ENCODE data around the gene PYROXD2. TPM values are rescaled to one million over a fixed set of nuclear protein-coding genes. Genes with fewer than 3 reads are reported as not detected.
A peak's percentile ranks its signal among the peaks of the same experiment; 100 is the strongest.

Gene PYROXD2
- total RNA-seq, 1 donor from 2014 or later, result 29.5 TPM

DNA sequence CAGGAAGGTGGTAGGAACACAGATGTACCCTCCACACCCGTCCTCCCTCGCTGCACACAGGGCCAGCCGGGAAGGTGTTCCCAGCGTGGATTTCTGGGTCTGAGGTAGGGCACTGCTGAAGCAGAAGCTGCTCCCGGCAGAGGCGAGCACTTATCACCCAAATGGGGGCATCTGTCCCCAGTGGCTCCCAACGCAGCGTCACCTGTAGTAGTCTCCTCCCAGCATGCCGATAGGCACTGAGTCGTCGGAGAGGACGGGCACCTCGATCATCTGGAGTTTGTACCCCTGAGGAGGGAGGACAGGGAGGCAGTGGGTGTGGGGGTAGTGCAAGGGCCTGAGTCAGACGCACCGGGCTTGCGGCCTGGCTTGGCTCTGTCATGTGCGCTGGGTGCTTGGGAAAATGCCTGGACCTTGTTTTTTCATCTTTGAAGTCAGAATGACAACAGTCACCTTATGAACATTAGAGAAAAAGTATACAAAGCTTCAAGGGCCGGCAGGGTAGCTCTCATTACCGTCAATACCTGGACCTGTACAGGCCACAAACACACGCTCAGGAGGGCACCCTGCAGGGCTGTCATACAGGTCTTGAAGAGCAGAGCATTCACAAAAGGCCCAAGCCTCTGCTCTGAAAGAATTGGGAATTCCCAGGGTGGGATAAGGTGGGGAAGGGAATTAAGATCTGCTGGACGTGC, 3.1 kb upstream of the PYROXD2 start:
- intact Hi-C loops (cut with DNase I), result no loop called here
- DNase-seq (ENCODE audit: low spot score), result no peak
- no peak for ATAC-seq

DNA sequence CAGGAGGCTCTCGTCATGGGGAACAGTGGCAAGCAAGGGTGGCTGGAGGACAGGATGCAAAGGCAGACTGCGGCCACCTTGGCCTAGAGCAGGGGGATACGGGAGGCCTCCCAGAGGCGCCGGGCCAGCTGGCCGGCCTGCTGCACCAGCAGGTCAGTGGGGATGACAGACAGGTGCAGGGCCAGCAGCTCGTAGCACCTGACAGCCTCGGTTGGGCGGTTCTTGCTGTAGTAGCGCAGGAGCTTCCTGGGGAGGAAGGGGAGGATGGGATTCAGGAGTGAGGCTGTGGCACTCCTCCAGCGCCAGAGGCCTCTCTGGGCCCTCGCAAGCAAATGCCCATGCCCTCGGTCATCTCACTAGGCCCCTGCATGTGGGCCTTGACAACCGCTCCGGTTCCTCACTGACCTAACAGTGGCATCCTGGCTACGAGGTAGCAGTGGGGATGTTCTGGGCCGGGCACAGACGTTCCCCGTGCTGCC, 2.5 kb upstream of the PYROXD2 start:
- ATAC-seq (no peak), DNase-seq (ENCODE audit: low spot score) (no peak)
- intact Hi-C loops (cut with DNase I), result no loop called here

- ATAC-seq (no peak), DNase-seq (ENCODE audit: low spot score) (no peak)
- intact Hi-C loops (cut with DNase I), result no loop called here
Observed at GRCh38 chr10:98416606-98417388, 1.8 kb upstream of the PYROXD2 start.

DNA sequence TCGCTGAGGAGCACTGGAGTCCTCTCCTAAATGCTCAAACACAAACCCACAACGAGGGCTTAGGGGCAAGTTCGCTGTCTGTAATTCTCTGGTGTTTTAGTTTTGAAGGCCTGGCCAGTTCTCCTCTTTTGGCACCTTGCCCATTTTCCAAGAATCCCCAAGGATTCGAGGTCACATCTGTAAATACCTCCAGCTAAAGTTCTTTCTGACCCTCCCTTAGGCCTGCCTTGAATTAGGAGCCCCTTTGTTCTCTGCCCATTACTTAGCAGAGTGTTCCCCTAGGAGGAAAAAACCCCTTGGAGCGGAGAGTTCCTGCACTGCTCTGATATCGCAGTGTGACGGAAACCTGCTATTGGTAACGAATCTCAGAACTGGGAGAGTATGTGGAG, 743 bp upstream of the PYROXD2 start:
- ATAC-seq, result peak; percentile 62
- intact Hi-C loops (cut with DNase I), result no loop called here
- DNase-seq (ENCODE audit: low spot score), result no peak

DNA sequence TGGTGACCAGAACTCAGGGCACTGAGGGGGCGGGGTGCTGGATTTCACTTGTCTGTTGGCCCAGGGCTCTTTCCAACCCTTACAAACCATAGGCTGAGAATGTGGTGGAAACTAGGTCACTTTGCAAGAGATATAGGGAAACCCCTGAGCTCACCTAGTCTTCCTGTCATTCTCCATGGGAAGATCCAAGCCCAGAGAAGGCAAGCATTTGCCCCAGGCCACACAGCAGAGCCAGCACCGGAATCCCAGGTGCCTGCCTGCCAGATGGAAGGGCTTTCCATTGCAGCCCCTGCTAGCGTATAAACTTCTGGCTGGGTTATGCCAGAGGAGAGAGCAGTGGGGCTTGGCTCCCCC, 427 bp downstream of the PYROXD2 start:
- intact Hi-C loops (cut with DNase I), result no loop called here
- DNase-seq (ENCODE audit: low spot score), result no peak
- ATAC-seq, result no peak

GRCh38 chr10:98411768-98412167, 3.2 kb downstream of the PYROXD2 start:
- ATAC-seq (no peak), DNase-seq (ENCODE audit: low spot score) (no peak)
- intact Hi-C loops (cut with DNase I), result no loop called here

GRCh38 chr10:98411166-98411565, 3.8 kb downstream of the PYROXD2 start:
- no peak for DNase-seq (ENCODE audit: low spot score)
- no peak for ATAC-seq
- intact Hi-C loops (cut with DNase I), result no loop called here

DNA sequence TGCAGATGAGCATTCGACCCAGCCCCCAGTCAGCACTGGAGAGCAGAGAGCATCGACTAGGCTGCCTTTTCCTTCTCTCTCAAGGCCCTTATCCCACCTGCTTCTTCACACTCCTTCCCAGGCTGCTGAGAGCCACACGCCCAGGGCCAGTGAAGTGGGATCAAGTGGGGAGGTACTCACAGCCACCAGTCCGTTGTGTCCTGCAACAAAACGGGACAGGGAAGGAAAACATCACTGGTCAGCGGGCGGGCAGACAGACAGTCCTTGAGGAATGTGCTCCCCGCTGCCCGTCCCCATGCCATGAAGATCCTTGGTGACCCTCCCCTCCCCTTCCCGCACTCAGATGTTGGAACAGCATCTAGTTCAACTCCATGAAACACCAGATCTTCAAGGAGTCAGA, 4.2 kb downstream of the PYROXD2 start:
- DNase-seq (ENCODE audit: low spot score) (no peak), ATAC-seq (no peak)
- intact Hi-C loops (cut with DNase I), result no loop called here

- intact Hi-C loops (cut with DNase I), result no loop called here
- DNase-seq (ENCODE audit: low spot score), result no peak
- no peak for ATAC-seq
Observed at GRCh38 chr10:98410135-98410743, 4.7 kb downstream of the PYROXD2 start.

GRCh38 chr10:98408799-98409198, 6.2 kb downstream of the PYROXD2 start:
- intact Hi-C loops (cut with DNase I), result no loop called here

DNA sequence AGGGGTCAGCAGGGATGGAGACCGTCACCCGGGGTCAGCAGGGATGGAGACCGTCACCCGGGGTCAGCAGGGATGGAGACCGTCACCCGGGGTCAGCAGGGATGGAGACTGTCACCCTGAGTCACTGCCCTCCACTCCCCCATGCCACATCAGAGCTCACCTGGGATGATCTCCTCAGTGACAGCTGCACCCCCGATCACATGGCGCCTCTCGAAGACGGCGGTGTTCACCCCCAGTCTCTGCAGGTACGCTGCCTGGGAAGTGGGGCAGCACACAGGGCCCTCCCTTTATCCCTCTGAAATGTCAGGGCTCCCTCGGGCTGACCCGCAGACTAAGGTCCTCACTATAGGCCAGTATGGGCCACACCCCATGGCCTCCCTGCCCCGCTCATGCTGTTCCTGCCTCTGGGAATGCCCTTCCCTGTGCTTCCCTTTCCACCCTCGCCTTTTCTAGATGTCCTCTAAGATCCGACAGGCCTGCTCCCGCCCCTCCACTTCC, 7.2 kb downstream of the PYROXD2 start:
- no peak for ATAC-seq
- DNase-seq (ENCODE audit: low spot score), result no peak
- intact Hi-C loops (cut with DNase I), result no loop called here

More at GRCh38 chr10:98408799-98409198, 6.2 kb downstream of the PYROXD2 start:
- ATAC-seq (no peak), DNase-seq (ENCODE audit: low spot score) (no peak)

DNA sequence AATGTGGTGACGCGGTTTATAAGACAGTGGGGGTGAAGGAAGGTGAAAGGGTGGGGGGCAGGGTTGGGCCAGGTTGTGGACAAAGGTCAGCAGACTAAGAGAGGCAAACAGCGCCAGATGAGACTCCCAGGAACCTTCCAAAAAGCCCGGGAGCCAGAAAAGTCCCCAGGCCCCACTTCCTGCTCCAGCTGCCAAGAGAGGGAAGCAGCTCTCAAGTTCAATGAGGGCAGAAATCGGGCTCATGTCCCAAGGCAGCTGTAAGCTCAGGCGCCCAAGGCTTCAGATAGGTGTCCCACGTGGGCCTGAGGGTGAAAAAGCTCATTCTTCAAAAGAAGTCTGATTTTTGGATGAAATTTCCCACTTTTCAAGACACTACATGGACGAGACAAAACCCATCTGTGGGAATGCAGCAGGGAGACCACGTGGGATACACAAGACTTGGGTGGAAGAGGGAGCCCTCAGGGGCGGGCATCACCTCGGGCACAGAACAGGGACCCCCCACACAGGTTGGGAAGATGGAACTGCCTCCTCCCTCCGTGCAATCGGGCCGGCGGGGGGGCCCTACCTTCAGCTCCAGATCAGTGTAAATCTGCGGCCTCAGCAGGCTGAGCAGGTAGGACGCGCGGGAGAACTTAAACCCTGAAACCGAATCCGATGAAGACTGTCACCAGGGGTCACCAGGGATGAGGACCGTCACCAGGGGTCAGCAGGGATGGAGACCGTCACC, 7.8 kb downstream of the PYROXD2 start:
- DNase-seq (ENCODE audit: low spot score) (no peak), ATAC-seq (no peak)
- intact Hi-C loops (cut with DNase I), result no loop called here

GRCh38 chr10:98405422-98405821, 9.6 kb downstream of the PYROXD2 start:
- intact Hi-C loops (cut with DNase I), result no loop called here
- DNase-seq (ENCODE audit: low spot score), result no peak
- peak; percentile 54 for ATAC-seq

DNA sequence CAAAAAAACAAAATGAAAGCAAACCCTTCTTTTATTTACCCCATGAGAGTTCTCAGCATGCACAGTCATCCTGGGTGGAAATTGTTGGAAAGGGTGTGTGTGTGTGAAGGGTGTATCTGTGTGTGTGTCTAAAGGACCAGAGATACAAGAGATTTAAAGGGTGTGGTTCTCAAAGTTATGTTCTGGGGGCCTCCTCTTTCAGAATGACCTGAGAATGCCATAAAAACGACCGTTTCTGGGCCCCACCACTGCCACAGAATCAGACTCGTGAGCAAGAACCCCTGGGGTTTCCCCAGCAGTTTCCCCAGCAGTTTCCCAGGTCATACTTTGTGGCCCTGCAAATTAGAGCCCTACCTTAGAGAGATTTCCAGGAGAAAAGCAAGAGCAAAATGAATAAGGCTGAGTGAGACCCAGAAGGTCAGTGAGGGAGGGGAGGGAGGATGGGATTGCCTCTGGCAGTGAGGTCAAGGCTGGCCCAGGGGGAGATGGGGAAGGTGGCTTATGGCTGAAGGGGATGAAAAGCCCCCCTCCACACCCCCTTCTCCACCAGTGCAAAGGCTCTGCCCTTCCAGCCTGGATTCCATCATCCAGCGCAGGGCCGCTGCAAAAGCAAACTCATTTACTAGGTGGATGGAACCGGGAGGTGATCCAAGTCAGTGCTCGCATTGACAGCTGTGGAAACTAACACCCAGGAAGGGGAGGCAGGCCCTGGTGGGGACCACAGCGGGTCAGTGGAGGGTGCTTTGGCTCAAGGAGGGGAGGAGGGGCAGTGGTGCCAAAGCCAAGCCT, 10.2 kb downstream of the PYROXD2 start:
- no peak for DNase-seq (ENCODE audit: low spot score)
- intact Hi-C loops (cut with DNase I), result no loop called here
- ATAC-seq, result peak; percentile 87

DNA sequence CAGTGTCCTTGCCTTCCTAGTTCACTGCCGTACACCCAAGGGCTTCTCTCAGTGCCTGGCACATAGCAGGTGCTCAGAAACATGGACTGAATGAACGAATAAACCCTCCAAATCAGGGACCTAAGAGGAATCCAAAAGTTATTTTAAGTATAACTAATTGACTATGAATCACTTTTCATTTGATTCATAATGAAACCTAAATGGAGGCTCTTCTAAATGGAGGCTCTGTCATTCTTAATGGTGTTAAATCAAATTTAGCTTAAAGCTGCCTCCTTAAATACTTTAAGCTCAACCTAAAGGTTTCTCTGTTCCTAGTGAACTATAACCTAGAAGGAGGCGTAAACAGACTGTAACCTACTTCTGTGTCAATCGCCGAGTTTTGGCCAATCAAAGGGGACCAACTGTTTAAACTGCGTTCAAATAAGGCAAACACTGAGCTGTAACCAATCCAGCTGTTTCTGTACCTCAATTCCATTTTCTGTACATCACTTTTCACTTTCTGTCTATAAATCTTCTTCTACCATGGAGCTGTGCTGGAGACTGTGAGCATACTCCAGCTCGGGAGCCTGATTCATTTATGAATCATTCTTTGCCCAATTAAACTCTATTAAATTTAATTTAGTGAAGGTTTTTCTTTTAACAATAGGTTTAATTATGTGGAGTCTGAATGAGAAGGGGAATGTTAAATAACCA, 11.0 kb downstream of the PYROXD2 start:
- DNase-seq (ENCODE audit: low spot score) (no peak), ATAC-seq (no peak)
- intact Hi-C loops (cut with DNase I), result no loop called here

- ATAC-seq (no peak), DNase-seq (ENCODE audit: low spot score) (no peak)
- intact Hi-C loops (cut with DNase I), result no loop called here
Observed at GRCh38 chr10:98402931-98403718, 11.9 kb downstream of the PYROXD2 start.

DNA sequence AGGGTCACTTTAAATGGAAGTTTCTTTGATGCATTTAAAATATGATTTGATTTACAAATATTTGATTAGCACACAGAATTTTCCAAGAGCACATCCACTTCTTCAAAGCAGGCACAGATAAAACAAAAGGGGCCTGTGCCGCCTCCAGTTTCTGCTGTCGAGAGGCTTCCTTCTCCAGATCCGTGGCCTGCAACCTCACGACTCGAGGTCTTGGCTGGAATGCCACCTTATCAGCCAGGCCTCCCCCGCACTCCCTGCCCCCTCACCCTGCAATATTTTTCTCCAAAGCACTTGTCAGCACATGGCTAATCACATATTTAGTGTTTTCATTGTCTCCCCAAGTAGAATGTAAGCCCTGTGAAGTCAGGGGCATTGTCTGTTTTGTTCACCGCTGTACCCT, 12.5 kb downstream of the PYROXD2 start:
- ATAC-seq (no peak), DNase-seq (ENCODE audit: low spot score) (no peak)
- intact Hi-C loops (cut with DNase I), result no loop called here
